SK-N-SH treated with all-trans-retinoic acid at 6 μM for 48 hours (cell line): Measurements from ENCODE around the gene C17orf75.

Source experiments
- GLIS3 ChIP-seq: fragments of 250-450 bp; sonication (Bioruptor Pico); IDR thresholded peaks from 2 replicates; pipeline ENCODE4 v1.5.0; 2020; ENCODE audit warnings: mild to moderate bottlenecking, moderate library complexity
- ZC3H10 ChIP-seq: fragments of 250-450 bp; sonication (Bioruptor Pico); IDR thresholded peaks from 2 replicates; pipeline ENCODE4 v1.5.1; 2021; ENCODE audit warnings: mild to moderate bottlenecking, moderate library complexity
- TF ChIP-seq, protein P1 (sequence below): fragments of 250-450 bp; sonication (Bioruptor Pico); IDR thresholded peaks from 2 replicates; pipeline ENCODE4 v1.8.0; 2020; ENCODE audit warnings: mild to moderate bottlenecking, moderate library complexity, borderline replicate concordance
- TF ChIP-seq, protein P2 (sequence below): fragments of 250-450 bp; sonication (Bioruptor Pico); IDR thresholded peaks from 2 replicates; pipeline ENCODE4 v1.5.0; 2020; ENCODE audit warnings: mild to moderate bottlenecking, moderate library complexity
- TF ChIP-seq, protein P3 (sequence below): fragments of 250-450 bp; sonication (Bioruptor Pico); IDR thresholded peaks from 2 replicates; pipeline ENCODE4 v1.5.1; 2020; ENCODE audit warnings: low read depth, mild to moderate bottlenecking, moderate library complexity

DNA sequence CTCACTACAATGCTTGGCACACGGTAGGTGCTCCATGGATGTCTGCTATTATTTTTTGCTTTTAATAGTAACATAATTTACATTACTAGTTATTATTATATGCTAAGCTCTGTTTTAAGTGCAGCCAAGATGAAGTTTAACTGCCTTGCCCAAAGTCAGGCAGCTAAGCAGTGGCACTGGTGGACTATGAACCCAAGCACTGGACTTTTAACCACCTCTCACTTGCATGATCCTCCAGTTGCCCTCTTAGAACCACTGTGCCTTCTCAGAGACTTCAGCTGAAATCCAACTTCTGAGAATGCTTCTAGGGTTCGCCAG, 6.5 kb upstream of the C17orf75 start:
- TF ChIP-seq, protein P1, sequence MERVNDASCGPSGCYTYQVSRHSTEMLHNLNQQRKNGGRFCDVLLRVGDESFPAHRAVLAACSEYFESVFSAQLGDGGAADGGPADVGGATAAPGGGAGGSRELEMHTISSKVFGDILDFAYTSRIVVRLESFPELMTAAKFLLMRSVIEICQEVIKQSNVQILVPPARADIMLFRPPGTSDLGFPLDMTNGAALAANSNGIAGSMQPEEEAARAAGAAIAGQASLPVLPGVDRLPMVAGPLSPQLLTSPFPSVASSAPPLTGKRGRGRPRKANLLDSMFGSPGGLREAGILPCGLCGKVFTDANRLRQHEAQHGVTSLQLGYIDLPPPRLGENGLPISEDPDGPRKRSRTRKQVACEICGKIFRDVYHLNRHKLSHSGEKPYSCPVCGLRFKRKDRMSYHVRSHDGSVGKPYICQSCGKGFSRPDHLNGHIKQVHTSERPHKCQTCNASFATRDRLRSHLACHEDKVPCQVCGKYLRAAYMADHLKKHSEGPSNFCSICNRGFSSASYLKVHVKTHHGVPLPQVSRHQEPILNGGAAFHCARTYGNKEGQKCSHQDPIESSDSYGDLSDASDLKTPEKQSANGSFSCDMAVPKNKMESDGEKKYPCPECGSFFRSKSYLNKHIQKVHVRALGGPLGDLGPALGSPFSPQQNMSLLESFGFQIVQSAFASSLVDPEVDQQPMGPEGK (CRISPR knock-in tag), result no peak
- TF ChIP-seq, protein P2, sequence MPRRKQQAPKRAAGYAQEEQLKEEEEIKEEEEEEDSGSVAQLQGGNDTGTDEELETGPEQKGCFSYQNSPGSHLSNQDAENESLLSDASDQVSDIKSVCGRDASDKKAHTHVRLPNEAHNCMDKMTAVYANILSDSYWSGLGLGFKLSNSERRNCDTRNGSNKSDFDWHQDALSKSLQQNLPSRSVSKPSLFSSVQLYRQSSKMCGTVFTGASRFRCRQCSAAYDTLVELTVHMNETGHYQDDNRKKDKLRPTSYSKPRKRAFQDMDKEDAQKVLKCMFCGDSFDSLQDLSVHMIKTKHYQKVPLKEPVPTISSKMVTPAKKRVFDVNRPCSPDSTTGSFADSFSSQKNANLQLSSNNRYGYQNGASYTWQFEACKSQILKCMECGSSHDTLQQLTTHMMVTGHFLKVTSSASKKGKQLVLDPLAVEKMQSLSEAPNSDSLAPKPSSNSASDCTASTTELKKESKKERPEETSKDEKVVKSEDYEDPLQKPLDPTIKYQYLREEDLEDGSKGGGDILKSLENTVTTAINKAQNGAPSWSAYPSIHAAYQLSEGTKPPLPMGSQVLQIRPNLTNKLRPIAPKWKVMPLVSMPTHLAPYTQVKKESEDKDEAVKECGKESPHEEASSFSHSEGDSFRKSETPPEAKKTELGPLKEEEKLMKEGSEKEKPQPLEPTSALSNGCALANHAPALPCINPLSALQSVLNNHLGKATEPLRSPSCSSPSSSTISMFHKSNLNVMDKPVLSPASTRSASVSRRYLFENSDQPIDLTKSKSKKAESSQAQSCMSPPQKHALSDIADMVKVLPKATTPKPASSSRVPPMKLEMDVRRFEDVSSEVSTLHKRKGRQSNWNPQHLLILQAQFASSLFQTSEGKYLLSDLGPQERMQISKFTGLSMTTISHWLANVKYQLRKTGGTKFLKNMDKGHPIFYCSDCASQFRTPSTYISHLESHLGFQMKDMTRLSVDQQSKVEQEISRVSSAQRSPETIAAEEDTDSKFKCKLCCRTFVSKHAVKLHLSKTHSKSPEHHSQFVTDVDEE (CRISPR knock-in tag), result no peak
- TF ChIP-seq GLIS3 (CRISPR knock-in tag) (no peak), ZC3H10 (CRISPR knock-in tag) (no peak)
- TF ChIP-seq, protein P3, sequence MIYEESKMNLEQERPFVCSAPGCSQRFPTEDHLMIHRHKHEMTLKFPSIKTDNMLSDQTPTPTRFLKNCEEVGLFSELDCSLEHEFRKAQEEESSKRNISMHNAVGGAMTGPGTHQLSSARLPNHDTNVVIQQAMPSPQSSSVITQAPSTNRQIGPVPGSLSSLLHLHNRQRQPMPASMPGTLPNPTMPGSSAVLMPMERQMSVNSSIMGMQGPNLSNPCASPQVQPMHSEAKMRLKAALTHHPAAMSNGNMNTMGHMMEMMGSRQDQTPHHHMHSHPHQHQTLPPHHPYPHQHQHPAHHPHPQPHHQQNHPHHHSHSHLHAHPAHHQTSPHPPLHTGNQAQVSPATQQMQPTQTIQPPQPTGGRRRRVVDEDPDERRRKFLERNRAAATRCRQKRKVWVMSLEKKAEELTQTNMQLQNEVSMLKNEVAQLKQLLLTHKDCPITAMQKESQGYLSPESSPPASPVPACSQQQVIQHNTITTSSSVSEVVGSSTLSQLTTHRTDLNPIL (CRISPR knock-in tag), result no peak
